Skeletal muscle satellite cell (primary cell): ENCODE data around the gene PMIS2.
"Not testable (repeated sequence)": the region's sequence is repeated elsewhere in the genome, so short reads cannot be mapped to it uniquely, and the experiment has no call there.

Source experiments
- H3K27me3 ChIP-seq: 2 replicates; pipeline ENCODE4 v1.7.0; 2013; ENCODE audit warnings: low read length; ENCODE audit not compliant: control insufficient read depth, insufficient read depth
- H3K36me3 ChIP-seq: 2 replicates; pipeline ENCODE4 v1.7.0; 2013; ENCODE audit warnings: mild to moderate bottlenecking, control low read depth, low read length; ENCODE audit not compliant: insufficient read depth
- H3K4me1 ChIP-seq: 2 replicates; pipeline ENCODE4 v1.7.0; 2013; ENCODE audit warnings: low read length; ENCODE audit not compliant: control insufficient read depth, insufficient read depth
- H3K4me2 ChIP-seq: 2 replicates; pipeline ENCODE4 v1.7.0; 2013; ENCODE audit warnings: mild to moderate bottlenecking, low read length
- H3K4me3 ChIP-seq: 2 replicates; pipeline ENCODE4 v1.7.0; 2013; ENCODE audit warnings: low read length
- H3K9ac ChIP-seq: 2 replicates; pipeline ENCODE4 v1.7.0; 2013; ENCODE audit warnings: mild to moderate bottlenecking, low read depth, low read length, moderate library complexity
- H3K9me3 ChIP-seq: replicated peaks from 2 replicates; pipeline ENCODE4 v1.7.0; 2013; ENCODE audit warnings: mild to moderate bottlenecking, control low read depth, low read length

The PMIS2 gene

DNA sequence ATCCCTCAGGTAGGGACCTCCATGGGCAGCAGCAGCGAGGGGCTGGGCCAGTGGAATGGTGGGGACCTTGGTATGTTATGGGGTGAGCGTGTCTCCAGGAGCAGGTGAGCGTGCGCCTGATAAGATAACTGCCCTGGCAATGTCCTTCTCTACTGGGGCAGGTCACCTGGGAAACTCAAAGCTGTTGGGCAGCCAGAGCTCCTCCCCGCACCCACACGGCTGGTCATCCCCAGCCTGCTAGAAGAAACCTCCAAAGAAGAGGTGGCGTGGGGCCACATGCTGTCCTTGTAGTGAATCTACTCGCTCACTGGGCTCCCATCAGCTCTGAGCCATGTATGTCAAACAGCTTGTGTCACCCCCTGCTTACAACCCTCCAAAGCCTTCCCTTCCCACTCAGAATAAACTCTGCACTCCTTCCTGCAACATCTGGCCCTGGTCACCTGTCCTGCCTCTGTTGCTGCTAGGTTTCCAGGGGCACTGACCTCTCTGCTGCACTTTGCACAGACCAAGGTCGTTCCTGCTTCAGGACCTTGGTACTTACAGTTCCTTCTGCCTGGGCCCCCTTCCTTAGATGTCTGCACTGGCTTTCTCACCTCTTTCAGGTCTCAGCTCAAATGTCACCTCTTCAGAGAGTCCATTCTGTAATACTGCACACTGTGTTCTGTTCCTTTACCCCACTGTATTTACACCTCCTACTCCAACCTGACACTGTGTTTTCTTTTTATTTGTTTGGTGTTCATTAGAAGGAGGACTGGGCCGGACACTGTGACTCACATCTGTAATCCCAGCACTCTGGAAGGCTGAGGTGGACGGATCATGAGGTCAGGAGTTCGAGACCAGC lies 20.7 kb upstream of the PMIS2 start:
- H3K9ac ChIP-seq, result no peak overlapping the region
- no peaks in the 10 kb centered on the region for H3K36me3 ChIP-seq
- no peak overlapping the region for H3K4me3 ChIP-seq
- peaks cover 22% of the 10 kb centered on the region for H3K27me3 ChIP-seq
- H3K4me2 ChIP-seq, result no peak overlapping the region
- no peaks in the 10 kb centered on the region for H3K9me3 ChIP-seq
- H3K4me1 ChIP-seq, result no peaks in the 10 kb centered on the region

DNA sequence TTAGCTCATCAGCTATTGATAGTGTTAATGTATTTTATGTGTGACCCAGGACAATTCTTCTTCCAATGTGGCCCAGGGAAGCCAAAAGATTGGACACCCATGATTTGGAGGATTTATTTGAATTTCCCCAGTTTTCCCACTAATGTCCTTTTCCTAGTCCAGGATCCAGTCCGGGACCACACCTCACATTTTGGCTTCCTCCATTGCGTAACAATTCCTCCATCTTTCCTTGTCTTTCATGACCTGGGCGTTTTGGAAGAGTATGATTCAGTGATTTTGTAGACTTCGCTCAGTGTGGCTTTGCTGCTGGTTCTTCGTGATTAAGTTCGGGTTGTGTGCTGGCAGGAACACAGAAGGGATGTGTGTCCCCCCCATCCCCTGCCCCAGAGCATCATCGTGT lies 19.2 kb upstream of the PMIS2 start:
- Histone ChIP-seq H3K9ac (no peak overlapping the region), H3K4me3 (no peak overlapping the region), H3K9me3 (no peaks in the 10 kb centered on the region), H3K4me1 (no peaks in the 10 kb centered on the region), H3K27me3 (peaks cover 27% of the 10 kb centered on the region), H3K4me2 (no peak overlapping the region), H3K36me3 (no peaks in the 10 kb centered on the region)

GRCh38 chr19:35569281-35569781 lies 16.6 kb upstream of the PMIS2 start:
- peaks cover 28% of the 10 kb centered on the region for H3K27me3 ChIP-seq
- H3K9ac ChIP-seq, result no peak overlapping the region
- H3K4me2 ChIP-seq, result no peak overlapping the region
- no peaks in the 10 kb centered on the region for H3K4me1 ChIP-seq
- no peaks in the 10 kb centered on the region for H3K36me3 ChIP-seq
- no peak overlapping the region for H3K4me3 ChIP-seq
- H3K9me3 ChIP-seq, result no peaks in the 10 kb centered on the region

DNA sequence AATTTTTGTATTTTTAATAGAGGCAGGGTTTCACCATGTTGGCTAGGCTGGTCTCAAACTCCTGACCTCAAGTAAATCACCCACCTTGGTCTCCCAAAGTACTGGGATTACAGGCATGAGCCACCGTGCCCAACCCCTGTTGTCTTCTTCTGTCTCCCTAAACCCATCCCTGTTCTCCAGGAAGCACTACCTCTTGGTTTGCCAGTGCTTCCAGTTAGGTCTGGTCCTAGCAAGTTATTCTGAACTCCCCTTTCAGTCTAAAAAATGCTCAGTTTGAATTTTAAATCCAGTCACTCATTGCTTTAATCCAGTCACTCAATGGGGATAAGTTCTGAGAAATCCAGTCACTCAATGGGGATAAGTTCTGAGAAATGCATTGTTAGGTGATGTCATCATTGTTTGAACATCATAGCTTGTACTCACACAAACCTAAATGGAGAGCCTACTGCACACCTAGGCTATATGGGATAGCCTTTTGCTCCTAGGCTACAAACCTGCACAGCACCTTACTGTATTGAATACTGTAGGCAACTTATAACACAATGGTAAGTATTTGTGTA lies 14.5 kb upstream of the PMIS2 start:
- Histone ChIP-seq H3K4me3 (no peak overlapping the region), H3K36me3 (no peaks in the 10 kb centered on the region), H3K9me3 (peaks cover 10% of the 10 kb centered on the region), H3K27me3 (peaks cover 24% of the 10 kb centered on the region), H3K9ac (no peak overlapping the region), H3K4me1 (no peaks in the 10 kb centered on the region), H3K4me2 (no peak overlapping the region)

DNA sequence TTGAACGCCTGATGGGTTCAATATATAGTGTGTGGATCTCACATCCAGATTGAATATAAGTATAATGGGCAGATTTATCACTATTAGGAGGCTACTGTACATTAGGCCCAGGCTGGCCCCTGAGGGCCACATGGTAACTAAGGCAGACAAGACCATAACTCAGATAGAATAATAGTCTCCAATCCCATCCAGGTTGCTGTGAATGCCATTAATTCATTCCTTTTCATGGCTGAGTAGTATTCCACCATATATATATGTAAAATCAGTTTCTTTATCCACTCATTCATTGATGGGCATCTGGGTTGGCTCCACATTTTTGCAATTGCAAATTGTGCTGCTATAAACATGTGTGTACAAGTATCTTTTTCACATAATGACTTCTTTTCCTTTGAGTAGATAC lies 8.1 kb upstream of the PMIS2 start:
- Histone ChIP-seq H3K4me2 (no peak overlapping the region), H3K36me3 (no peaks in the 10 kb centered on the region), H3K9me3 (peaks cover 16% of the 10 kb centered on the region), H3K27me3 (no peaks in the 10 kb centered on the region), H3K4me1 (no peaks in the 10 kb centered on the region), H3K4me3 (no peak overlapping the region), H3K9ac (no peak overlapping the region)

DNA sequence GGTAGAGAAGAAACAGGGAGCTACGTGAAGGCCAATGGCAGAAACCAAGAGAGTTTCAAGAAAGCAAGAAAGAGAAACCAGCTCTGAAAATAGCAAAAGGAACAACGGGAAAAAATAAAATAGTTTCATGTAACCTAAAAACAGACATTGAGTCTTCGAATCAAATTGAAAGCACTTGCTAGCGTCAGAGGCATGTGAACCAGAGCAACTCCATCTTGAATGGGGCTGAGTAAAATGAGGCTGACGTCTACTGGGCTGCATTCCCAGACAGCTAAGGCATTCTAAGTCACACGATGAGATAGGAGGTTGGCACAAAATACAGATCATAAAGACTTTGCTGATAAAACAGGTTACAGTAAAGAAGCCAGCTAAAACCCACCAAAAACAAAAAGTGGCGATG lies 7.3 kb upstream of the PMIS2 start:
- Histone ChIP-seq H3K27me3 (no peaks in the 10 kb centered on the region), H3K9me3 (peaks cover 16% of the 10 kb centered on the region), H3K36me3 (no peaks in the 10 kb centered on the region), H3K4me1 (no peaks in the 10 kb centered on the region), H3K9ac (no peak overlapping the region), H3K4me3 (no peak overlapping the region), H3K4me2 (no peak overlapping the region)

GRCh38 chr19:35582760-35583159 lies 3.2 kb upstream of the PMIS2 start:
- no peak overlapping the region for H3K9ac ChIP-seq
- no peaks in the 10 kb centered on the region for H3K4me1 ChIP-seq
- no peaks in the 10 kb centered on the region for H3K36me3 ChIP-seq
- H3K4me3 ChIP-seq, result no peak overlapping the region
- H3K27me3 ChIP-seq, result peaks cover 19% of the 10 kb centered on the region
- no peaks in the 10 kb centered on the region for H3K9me3 ChIP-seq
- H3K4me2 ChIP-seq, result no peak overlapping the region

DNA sequence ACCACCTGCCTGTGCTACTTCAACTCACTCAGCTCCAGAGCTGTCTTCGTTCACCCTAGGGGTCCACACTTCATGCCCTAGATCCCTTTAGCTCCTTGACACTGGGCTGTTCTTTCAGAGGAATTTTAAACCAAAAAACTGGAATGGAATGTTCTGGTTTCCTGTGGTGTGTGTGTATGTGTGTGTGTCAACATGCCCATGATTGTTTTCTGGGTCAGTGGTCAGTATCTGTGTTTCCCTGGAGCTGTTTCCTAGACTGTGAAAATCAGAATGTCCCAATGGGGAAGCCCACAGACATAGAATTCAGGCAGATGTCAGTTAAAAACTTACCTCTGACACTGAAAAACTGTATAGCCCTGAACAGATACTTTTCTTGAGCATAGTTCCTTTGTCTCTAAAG lies 1.3 kb downstream of the PMIS2 start:
- no peak overlapping the region for H3K9ac ChIP-seq
- H3K36me3 ChIP-seq, result no peaks in the 10 kb centered on the region
- H3K4me2 ChIP-seq, result no peak overlapping the region
- no peaks in the 10 kb centered on the region for H3K9me3 ChIP-seq
- peaks cover 34% of the 10 kb centered on the region for H3K27me3 ChIP-seq
- H3K4me1 ChIP-seq, result no peaks in the 10 kb centered on the region
- no peak overlapping the region for H3K4me3 ChIP-seq

- Histone ChIP-seq H3K9me3 (no peaks in the 10 kb centered on the region), H3K4me2 (no peak overlapping the region), H3K4me3 (no peak overlapping the region), H3K4me1 (no peaks in the 10 kb centered on the region), H3K36me3 (no peaks in the 10 kb centered on the region), H3K9ac (no peak overlapping the region), H3K27me3 (peaks cover 20% of the 10 kb centered on the region)
These were observed 4.9 kb downstream of the PMIS2 start for GRCh38 chr19:35590875-35591274.

GRCh38 chr19:35592226-35592625 lies 6.3 kb downstream of the PMIS2 start:
- Histone ChIP-seq H3K4me2 (no peak overlapping the region), H3K9me3 (no peaks in the 10 kb centered on the region), H3K27me3 (peaks cover 19% of the 10 kb centered on the region), H3K4me3 (no peak overlapping the region), H3K4me1 (no peaks in the 10 kb centered on the region), H3K9ac (no peak overlapping the region), H3K36me3 (no peaks in the 10 kb centered on the region)

GRCh38 chr19:35595026-35595425 lies 9.1 kb downstream of the PMIS2 start:
- not testable (repeated sequence) for H3K36me3 ChIP-seq, H3K4me2 ChIP-seq, H3K27me3 ChIP-seq, H3K4me1 ChIP-seq, H3K9me3 ChIP-seq, H3K9ac ChIP-seq, H3K4me3 ChIP-seq

DNA sequence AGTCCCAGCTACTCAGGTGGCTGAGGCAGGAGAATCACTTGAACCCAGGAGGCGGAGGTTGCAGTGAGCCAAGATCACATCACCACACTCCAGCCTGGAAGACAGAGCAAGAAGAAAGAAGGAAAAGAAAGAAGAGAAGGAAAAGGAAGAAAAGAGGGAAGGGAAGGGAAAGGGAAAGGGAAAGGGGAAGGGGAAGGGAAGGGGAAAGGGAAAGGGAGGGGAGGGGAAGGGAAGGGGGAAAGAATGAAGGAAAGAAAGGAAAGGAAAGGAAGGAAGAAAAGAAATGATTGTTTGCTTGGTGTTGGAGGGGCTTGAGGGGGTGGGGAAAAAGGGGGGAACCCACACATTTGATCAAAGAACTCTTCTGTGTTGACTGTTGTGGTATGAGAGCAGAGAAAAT lies 10.0 kb downstream of the PMIS2 start:
- Histone ChIP-seq H3K36me3 (no peaks in the 10 kb centered on the region), H3K27me3 (peaks cover 3% of the 10 kb centered on the region), H3K4me3 (no peak overlapping the region), H3K9ac (no peak overlapping the region), H3K4me1 (no peaks in the 10 kb centered on the region), H3K9me3 (no peaks in the 10 kb centered on the region), H3K4me2 (no peak overlapping the region)
